ENCODE data around the gene NCAPG.
A peak's percentile ranks its signal among the peaks of the same experiment; 100 is the strongest.

NCAPG gene, protein sequence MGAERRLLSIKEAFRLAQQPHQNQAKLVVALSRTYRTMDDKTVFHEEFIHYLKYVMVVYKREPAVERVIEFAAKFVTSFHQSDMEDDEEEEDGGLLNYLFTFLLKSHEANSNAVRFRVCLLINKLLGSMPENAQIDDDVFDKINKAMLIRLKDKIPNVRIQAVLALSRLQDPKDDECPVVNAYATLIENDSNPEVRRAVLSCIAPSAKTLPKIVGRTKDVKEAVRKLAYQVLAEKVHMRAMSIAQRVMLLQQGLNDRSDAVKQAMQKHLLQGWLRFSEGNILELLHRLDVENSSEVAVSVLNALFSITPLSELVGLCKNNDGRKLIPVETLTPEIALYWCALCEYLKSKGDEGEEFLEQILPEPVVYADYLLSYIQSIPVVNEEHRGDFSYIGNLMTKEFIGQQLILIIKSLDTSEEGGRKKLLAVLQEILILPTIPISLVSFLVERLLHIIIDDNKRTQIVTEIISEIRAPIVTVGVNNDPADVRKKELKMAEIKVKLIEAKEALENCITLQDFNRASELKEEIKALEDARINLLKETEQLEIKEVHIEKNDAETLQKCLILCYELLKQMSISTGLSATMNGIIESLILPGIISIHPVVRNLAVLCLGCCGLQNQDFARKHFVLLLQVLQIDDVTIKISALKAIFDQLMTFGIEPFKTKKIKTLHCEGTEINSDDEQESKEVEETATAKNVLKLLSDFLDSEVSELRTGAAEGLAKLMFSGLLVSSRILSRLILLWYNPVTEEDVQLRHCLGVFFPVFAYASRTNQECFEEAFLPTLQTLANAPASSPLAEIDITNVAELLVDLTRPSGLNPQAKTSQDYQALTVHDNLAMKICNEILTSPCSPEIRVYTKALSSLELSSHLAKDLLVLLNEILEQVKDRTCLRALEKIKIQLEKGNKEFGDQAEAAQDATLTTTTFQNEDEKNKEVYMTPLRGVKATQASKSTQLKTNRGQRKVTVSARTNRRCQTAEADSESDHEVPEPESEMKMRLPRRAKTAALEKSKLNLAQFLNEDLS

GRCh38 chr4:17810260-17811077, at the start of gene NCAPG, which contains the start of gene DCAF16:
TSS of gene NCAPG (plus strand) at chr4:17810979. CDS start at chr4:17811078, 99 bp downstream.
TSS of gene DCAF16 (minus strand) at chr4:17810757. CDS start at chr4:17804141, 6,616 bp downstream.
- peak; percentile 84 for DNase-seq

- DNase-seq = no peak
These were observed 49.7 kb upstream of the NCAPG start for GRCh38 chr4:17761062-17761461.

DNA sequence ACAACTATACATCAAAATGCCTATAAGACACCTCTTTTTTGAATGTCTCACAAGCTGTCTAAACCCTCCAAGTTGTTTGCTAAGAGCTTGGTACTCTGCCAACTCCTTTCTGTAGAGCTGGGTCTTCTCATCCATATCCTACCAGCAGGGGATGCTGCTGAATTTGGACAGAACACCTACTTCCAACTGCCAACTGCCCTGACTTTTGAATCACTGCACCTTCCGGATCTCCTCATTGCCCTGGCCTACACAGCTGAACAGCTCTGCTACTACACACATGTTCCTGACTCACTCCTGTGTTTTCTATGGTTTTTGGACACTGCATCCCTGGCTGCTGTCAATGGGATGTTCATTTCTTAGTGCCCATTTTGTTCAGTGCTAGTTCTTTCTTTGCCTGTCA, 48.1 kb upstream of the NCAPG start:
- peak; percentile 20 for DNase-seq

DNA sequence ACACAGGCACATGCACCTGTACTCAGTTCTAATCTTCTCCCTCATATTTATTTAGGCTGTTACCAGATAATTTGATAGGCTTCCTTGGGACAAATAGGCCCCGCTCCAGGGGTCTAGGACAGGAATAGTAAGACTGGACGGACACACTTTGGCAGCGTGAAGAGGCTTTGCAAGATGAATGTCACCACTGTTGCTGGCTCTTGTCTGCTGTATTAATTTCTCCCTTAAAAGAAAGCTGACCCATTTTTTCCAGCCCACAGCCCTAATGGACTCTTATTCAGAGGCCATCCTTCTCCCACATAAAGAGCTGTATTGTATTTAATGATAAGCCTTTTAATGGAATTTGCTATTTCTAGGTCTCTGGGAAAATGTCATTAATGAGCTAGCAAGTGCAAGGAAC, 47.4 kb upstream of the NCAPG start:
- DNase-seq = no peak

- DNase-seq = no peak
These were observed 46.8 kb upstream of the NCAPG start for GRCh38 chr4:17763931-17764330.

DNA sequence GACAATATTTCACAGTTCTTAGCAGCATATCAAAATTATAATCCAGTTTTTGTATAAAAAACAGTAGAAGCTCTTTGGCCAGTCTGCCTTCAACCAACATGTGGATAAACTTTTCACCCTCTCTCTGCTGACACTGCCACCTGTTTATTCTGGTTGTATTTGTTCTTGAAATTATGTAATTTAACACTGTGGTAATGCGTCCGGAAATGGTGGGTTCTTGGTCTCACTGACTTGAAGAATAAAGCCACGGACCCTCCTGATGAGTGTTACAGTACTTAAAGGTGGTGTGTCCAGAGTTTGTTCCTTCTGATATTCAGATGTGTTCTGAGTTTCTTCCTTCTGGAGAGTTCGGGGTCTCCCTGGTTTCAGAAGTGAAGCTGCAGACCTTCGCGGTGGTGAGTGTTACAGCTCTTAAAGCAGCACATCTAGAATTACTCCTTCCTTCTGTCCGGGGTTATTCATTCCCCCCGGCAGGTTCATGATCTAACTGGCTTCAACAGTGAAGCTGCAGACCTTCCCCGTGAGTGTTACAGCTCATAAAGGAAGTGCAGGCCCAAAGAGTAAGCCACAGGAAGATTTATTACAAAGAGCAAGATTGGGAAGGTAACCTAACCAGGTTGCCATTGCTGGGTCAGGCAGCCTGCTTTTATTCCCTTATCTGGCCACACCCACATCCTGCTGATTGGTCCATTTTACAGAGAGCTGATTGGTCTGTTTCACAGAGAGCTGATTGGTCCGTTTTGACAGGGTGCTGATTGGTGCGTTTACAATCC, 45.1 kb upstream of the NCAPG start:
- no peak for DNase-seq

DNA sequence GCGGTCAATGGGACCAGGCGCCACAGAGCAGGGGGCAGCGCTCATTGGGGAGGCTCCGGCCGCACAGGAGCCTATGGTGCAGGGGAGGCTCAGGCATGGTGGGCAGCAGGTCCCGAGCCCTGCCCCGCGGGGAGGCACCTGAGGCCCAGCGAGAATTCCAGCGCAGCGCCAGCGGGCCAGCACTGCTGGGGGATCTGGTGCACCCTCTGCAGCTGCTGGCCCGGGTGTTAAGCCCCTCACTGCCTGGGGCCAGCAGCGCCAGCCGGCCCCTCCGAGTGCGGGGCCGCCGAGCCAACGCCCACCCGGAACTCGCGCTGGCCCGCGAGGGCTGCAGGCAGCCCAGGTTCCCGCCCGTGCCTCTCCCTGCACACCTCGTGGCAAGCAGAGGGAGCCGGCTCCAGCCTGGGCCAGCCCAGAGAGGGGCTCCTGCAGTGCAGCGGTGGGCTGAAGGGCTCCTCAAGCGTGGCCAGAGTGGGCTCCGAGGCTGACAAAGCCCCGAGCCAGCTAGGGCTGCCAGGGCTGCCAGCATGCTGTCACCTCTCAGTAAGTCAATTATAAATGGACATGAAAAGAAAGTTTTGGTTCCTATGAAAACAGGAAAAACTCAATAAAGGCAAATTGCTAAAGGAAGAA, 43.8 kb upstream of the NCAPG start:
- no peak for DNase-seq

GRCh38 chr4:17769406-17770174, 41.2 kb upstream of the NCAPG start:
- peak; percentile 1 for DNase-seq

- DNase-seq = no peak
These were observed 39.9 kb upstream of the NCAPG start for GRCh38 chr4:17770845-17771244.

GRCh38 chr4:17771284-17771908, 39.4 kb upstream of the NCAPG start:
- DNase-seq = peak; percentile 29

DNA sequence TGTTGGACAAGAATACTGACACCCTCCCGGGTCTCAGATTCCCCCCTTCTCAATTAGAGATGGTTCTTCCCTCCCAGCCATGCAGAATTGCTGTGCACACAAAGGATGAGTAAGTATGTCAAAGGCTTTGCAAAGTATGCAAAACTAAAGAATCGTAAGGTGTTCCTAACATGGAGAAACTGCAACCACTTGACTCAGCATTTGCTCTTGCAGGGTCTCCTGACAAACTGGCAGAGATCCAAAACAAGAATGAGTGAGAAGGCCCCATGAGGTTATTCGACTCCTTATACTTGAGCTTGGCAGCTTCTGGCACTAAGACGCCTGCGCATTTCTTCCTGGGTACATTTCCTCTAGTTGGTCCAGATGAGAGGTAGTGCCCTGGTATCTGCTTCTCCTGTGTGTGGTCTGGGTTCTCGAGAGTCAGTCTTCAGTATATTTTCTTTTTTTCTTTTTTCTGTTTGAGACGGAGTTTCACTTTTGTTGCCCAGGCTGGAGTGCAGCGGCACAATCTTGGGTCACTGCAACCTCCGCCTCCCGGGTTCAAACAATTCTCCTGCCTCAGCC, 37.6 kb upstream of the NCAPG start:
- DNase-seq = peak; percentile 77

DNA sequence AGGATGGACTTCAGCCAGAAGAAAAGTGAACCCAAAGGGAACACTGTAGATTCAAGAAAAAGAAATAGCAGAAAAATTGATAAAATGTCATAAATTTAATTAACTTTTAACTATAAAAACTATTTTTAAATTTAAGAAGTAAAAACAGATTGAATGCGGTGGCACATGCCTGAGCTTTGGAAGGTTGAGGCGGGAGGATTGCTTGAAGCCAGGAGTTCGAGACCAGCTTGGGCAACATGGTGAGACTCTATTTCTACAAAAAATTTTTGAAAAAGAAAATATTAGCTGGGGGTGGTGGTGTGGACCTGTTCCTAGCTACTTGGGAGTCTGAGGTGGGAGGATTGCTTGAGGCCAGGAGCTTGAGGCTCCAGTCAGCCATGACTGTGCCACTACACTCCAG, 32.3 kb upstream of the NCAPG start:
- DNase-seq = no peak

GRCh38 chr4:17780501-17781299, 30.1 kb upstream of the NCAPG start:
- peak; percentile 10 for DNase-seq

- peak; percentile 2 for DNase-seq
These were observed 29.2 kb upstream of the NCAPG start, which contains the start of gene FAM184B for GRCh38 chr4:17781300-17782287. TSS of gene FAM184B (minus strand) at chr4:17781621. CDS start at chr4:17781299, 322 bp downstream.

GRCh38 chr4:17785858-17786257, 24.9 kb upstream of the NCAPG start:
- DNase-seq = peak; percentile 1

DNA sequence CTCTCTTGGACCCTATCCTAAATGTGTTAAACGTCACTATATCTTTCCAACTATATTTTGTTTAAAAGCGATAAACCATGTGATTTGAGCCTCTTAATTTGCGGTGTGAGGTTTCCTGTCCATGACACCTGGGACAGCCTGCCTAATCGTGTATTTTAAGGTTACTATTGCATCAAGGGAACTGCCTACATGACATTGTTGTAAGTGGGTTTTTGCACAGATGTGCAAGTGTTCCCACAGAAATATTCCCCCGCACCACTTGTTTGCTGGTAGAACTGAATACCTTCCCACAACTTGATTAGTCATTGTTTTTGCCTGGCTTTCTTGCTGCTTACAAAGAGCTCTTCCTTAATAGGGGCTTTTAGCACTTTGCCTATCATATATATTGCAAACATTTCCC, 24.2 kb upstream of the NCAPG start:
- no peak for DNase-seq

- no peak for DNase-seq
These were observed 23.5 kb upstream of the NCAPG start for GRCh38 chr4:17787315-17787714.

All from DMS79 treated with DMSO at 0.1 percent for 48 hours (cell line).